GM19455 (cell line): Measurements from ENCODE around the gene A3GALT2.

Source experiments
- ATAC-seq: cut with Tn5 transposase; IDR thresholded peaks from one replicate; pipeline ENCODE4 v1.9.1; 2021; ENCODE audit not compliant: unreplicated experiment

The A3GALT2 gene

DNA sequence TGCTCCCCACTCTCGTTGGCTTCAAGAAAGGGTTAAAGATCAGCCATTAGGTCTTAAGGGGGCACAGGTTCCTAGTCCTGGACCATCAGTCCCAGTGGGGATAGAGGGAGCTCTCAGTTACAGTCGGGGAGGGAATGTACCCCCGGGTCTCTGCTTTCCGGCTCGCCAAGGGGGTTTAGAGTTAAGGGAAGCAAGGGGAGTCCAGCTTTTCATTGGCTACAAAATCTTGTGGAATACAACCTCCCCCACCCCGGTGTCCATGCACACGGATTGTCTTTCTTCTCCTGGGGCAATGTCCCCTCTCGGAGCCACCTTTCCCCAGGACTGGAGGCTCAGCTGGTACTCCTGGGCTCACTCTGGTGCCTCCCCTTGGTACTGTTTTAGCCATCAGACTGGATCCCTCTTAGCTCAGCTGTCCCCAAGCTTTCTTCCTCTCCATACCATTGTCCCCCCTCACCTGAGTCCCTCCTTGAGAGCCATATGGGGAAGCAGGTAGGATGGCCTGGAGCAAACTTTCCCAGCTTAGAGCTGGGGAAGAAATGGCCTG is at the start of gene A3GALT2:
Gene A3GALT2 (minus strand): TSS at position 480 of the 547 bp plus-strand sequence. CDS start 0 bp downstream, at position 480.
- no peak for ATAC-seq

DNA sequence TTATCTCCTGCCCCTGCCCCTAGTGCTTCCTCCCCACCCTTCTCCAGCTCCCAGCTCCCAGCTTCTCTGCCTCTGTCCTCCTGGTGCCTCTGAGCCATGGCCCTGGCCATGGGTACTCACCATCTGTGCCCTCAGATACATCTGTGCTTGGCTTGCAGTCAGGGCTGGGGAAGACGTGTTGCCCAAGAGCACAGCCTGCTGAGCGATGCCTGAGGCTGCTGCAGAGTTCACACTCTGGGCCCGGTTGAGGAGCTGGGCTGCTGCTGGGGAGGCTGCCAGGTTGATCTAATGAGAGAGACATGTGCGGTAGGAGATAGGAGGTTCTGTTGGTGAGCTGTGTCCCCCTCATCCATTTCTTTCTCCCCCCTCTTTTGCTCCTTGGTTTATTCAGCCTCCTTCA is 49.4 kb upstream of the A3GALT2 start:
- no peak for ATAC-seq

DNA sequence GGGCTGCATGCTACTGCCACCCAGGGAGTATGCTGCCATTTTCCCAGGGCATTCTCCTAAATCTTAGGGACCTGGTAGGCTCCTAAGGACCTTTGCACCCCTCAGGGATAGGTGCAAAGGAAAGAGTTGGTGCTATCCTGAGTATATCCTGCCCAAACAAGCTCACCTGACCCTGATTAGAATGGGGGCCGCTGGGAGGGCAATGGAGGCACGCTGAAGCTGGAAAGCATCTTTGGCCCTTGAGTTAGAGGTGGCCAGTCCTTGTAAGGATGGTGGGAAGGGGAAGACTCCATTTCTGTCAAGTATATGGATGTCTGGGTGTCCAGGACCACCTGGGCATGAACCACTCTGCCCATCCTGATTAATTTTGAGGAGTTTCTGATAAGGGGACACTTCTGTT is 48.9 kb upstream of the A3GALT2 start:
- no peak for ATAC-seq

DNA sequence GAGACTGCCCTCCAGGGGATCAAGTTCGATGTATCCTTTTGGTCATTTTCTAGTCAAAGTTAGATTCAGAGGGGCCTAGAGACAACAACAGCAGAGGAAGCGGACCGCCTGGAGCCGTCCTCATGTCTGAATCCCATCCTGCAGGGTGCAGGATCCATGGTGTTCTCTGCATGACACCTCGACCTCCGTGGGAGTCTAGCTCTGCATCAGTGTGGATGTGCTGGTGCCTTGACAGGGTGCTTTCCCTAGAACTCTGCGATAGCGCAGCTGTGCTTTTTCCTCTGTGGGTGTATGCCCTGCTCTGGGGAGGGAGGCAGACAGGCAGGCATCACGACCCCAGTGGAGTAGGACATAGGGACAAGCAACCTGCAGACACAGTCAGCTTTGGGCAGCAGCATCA is 48.2 kb upstream of the A3GALT2 start:
- no peak for ATAC-seq

DNA sequence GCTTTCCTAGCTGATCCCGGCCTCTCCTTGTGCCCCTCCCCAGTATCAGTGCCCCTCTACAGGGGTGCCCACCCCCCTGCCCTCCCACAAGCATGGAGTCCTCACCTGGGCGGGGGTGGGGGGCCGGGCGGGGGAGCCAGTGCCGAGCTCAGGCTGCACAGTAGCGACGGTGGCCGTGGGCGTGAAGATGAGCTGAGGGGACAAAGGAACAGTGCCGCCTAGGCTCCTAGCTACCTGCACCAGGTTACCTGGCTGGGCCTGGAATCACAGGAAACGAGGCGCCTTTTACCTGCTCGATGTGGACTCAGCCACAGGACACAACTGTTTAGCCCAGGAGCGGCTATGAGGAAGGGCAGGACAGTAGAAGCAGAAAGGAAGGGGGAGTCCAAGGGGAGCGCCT is 47.5 kb upstream of the A3GALT2 start:
- no peak for ATAC-seq

DNA sequence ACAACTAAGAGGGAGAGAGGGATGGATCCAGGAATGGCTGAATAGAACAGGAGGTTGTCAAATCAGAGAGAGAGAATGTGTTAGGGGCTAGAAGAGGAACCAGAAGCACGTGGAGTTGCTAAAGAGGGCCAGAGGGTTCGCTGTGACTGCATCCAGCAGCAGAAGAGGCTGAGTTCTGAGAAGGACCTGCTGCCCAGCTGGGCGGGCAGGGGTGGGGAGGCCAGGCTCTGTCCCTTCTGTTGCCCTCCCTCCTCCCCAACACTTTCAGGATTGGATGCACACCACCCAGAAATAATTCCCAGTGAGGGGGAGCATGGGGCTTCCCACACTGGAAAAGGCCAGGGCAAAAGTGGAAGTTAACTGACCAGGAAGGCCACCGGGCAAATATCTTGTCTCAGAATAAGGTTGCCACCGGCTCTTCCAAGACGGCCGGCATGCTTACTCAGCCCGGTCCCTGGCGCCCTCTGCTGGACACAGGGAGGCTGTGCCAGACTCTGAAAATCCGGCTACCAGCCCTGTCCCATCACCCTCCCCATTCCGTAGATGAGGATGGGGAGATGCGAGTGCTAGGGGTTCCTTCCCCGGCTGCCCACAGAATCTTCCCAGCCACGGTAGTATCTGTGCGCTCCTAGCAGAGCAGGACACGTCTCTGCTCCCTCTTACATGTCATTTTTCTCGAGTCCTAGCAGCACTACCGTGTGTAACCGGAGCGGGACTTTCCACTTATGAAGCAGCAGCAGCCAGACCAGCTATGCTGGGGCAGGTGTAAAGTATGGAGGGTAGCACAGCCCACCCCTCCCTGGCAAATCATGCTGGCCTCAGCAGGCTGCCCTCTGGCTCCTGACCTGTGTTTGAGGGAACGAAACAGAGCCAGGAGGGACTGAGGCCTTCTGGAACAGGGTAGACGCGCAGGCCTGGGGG is 46.8 kb upstream of the A3GALT2 start:
- ATAC-seq = no peak

DNA sequence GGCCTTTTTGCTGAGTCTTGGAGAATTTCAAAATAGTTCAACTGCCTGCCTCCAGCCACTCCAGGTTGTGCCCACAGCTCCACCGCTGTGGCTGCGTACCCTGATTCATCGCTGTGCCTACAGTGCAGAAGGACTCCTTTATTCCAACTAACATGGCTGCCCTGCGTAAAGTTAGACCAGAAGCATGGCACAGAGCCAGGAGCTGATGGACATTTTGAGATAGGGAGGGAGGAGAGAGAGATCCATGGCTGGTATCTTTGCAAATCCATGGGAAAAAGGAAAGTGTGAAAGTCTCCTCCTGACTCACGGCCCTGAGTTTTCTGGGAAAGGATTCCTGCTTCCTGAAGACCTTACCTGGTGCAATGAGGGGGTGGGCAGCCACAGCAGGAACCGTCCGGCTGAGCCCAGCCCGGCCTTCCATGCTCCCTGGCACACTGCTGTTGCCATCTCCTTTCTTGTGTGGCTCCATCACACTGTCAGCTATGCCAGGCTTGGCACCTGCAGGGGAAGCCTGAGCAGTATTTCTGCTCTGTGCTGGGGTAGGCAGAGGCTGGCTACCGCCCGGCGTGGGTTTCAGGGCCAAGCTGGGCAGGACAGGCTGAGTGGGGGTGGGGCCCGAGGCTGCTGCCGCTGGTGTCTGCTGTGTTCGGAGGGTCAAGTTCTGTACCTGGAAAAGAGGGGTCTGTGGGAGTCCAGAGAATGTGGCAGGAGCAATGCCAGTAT is 46.0 kb upstream of the A3GALT2 start:
- ATAC-seq = no peak

DNA sequence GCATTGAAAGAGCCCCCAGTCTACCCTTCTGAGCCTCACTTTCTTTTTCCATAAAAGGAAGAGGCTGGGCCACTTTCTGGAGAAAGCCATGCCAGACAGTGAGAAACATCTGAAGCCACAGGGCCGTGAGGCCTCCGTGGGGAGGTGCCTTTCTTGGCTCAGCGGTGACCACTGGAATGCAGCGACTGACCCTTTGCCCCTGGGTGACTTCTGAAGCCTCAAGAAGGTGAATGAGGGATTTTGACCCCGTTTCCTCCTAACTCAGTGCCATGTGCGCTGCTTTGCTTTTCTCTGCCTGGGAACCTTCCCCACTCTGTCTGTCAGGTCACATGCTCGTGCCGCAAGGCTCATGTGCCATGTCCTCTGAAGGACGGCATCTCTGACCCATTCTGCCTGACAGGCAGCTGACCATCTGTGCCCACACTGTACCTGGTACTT is 44.7 kb upstream of the A3GALT2 start:
- ATAC-seq = no peak

DNA sequence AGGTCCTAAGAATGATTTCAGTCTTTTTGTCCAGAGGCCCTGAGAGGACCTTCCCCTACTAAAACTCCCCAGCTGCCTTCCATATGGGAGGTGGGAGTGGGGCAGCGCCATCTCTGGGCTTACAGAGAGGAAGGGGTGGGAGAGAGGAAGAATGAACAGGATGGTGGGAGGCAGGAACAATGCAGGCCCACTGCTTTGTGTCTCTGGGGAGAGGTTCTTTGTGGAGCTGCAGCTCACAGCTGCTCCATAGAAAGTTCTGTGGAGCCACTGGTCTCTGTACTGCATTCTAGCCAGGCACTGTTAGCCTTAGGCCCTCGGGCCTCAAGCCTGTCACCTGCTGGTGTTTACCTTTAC is 43.6 kb upstream of the A3GALT2 start:
- no peak for ATAC-seq

DNA sequence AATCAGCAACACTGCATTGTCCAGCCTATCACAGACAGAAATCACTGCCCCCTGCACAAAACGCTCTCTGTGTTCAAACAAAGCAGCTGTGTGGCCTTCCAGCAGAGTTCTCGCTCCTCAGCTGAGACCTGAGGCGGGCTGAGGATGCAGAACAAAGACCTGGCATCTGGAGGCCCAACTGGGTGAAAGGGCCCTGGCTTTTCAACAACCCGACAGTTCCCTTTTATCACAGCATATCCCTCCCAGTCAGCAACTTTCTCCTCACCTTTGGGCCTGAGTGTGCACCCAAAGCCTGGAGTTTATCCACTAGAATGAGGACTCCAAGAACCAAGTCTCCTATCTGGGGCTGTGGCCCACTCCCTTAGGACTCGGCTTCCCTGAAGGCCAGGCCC is 42.6 kb upstream of the A3GALT2 start:
- ATAC-seq = no peak

DNA sequence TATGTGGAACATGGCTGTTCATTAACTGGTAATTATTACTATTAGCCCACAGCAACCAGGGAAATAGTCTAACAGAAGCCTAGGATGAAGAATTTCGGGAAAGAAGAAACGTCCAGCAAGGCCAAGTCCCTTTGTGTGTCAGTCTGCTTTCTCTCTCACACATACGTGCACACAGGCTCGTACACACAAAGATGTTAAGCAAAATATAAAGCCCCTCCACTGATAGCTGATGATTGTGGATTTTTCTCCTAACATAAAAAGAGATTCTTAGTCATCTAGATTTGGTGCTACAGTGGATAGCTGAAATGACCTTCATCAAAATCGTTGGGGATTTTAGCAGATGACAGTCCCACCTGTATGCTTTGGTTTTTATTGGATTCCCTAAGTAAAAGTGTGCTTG is 42.1 kb upstream of the A3GALT2 start:
- no peak for ATAC-seq

DNA sequence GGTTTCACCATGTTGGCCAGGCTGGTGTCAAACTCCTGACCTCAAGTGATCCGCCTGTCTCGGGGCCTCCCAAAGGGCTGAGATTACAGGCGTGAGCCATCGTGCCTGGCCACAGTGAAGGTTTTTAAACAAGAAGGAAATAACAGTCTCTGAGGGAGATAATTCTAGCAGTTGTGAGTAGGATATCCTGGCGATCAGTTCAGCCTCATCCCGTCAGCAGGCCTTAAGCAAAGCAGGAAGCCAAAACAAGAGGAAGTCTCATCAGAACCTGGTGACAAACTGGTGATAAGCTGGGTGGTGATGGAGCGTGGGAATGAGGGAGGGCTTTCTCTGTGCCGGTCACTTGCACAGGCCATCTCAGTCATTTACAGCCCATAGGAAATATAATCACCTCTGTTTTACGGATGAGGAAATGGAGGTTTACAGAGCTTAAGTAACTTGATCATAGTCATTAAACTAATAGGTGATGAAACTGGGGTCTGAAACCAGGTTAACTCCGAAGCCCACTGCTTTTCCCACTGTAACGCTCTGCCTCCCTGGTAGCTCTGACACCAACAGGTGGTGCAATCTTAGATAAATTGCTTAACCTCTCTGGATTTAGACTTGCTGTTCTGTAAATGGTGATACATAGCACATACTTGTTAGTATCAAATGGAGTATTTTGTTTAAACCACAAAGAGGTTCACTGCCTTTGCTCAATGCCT is 40.8 kb upstream of the A3GALT2 start:
- no peak for ATAC-seq

DNA sequence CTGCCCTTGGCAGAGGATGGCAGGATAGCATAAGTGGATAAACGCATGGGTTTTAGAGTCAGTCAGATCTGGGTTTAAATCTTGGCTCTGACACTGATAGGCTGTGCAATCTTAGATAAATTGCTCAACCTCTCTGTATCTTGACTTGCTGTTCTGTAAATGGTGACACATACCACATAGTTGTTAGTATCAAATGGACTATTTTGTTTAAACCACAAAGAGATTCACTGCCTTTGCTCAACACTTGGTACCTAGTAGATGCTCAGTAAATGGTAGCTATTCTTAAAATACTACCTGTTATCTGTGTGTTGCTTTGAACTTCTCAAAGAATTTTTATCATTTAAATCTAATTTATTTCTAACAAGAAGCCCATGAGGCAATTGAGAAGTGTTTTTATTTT is 39.5 kb upstream of the A3GALT2 start:
- no peak for ATAC-seq

DNA sequence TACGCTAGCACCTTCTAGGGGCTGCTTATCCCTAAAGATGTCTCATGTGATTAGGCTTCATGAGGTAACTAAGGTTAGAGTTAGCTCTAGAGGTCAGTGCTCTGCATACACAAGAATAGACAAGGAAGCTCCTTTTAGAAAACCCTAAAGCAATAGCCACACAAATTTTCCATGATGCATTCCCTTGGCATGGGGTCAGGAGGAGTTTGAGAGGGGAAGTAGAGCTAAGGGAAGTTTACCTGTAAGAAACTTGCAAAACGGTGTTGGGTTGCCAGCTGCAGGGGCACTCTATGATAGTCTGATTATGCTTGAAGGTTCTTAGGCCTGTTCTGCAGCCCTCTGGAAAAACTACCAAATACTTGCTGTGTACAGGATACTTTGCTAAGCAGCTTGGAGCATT is 39.0 kb upstream of the A3GALT2 start:
- ATAC-seq = no peak

DNA sequence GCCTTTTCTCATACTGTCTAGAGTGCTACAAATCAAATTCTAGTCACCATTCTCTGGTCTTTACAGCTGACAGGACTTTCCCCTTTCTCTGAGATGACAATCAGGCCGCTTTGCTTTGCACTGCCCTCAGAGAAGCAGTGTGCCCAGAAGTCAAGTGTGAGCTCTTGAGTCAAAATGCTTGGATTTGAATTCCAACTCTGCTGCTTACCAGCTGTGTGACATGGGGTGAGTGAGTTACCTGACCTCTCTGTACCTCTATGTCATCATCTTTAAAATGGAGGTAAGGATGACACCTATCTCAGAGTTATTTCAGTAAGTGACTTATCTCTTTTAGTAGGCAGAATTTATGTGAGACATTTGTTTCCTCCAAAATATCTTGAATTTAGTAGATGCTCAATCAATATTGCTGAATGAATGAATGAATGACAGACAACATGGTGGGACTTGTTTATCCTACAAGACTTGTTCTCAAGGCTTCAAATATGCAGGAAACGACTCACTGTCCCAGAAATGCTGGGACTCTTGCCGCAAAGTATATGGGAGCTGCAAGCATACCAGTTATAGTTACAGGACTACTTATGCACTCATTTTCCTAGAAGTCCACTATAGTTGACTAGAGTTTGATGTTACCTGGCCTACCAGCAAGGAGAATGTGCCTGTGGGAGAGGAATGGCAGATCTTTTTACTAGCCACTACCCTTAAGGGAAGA is 38.1 kb upstream of the A3GALT2 start:
- no peak for ATAC-seq

DNA sequence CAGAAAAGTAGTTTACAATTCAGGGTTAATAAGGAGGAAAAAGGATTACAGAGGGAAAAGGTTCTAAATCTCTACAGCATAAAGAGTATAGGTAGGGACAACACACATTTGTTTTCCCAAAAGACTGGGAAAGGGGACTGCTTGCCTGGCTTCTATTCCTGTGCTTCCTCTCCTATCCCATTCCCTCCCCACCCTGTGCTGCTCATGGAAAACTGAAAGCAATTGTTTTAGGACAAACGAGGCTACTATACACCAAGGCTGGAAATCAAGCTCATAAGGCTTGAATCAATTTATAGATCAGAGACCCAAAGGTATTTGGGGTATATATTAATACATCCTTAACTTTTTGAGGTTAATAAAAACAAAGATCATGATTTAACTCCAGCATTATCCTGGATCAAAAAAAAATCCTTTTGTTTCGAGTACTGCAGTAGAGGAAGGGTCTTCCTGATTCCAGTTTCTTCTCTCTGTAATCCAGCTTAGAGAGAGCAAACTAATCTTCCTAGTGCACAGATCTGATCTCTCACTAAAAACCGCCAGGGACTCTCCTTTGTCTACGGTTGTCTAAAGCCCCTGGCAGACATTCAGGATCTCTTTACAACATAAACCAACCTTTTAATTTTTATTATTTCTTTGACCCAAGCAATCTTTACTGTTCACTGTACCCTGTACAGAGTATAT is 37.4 kb upstream of the A3GALT2 start:
- no peak for ATAC-seq

DNA sequence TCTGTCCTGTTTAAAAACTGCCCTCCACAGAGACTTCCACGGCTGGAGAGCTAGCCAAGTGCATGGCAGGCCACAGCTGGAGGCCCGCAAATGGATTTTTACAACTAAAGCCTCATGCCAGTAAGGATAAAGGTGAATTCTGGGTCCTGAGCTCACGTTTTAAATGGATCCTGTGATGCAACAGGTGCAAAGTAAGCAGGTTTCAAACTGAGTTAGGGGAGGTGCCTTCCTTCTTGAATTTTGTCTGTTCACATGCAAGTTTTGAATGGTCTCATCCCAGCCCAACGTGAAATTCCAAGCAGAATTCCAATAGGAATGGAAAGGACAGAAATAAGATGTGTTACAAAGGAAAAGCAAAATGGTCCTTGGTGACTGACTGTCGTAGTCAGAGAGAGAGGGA is 36.2 kb upstream of the A3GALT2 start:
- ATAC-seq = no peak

DNA sequence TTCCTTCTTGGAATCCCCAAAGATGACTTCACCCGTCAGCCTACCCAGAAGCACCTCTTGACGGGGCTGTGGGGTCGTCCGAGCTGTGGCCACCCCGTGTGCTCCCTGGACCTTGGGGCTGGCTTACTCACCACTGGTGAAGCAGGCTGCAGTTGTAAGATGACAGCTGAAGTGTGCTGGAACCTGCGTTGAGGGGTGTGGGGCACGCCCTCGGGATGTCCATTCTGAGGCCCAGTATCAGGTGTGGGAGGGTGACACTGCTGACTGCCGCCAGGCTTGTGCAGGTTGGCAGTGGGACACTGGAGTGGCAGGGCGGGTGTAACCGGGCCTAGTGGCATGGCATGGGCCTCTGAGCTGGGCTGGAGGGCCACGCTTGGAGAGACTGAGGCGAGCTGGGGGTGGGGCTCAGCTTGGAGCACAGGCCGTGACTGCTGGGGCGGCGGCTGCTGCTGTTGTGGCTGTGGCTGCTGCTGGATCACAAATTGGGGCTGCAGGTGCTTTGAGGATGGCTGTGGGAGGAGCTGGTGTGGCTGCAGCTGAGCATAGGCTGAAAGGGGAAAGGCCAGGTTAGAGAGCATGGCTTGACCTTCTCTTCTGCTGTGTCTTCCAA is 33.9 kb upstream of the A3GALT2 start:
- no peak for ATAC-seq

DNA sequence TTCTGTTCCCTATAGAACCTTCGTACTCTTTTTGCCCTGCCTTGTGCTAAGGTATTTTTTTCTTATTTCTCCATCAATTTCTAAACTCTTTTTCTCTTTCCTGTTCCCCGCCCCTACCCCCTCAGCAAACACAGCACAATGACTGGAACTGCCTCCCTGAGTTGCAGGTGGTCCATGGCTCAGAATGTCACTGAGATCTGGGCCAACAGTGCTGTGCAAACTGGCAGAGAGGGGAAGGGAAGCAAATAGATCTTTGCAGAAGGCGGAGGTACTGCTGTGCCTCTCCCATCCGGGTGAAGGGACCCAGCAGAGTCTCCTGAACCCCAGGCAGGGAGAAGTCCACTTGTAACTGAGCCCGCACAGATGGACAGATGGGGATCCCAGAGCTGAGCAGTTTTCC is 32.6 kb upstream of the A3GALT2 start:
- ATAC-seq = no peak

DNA sequence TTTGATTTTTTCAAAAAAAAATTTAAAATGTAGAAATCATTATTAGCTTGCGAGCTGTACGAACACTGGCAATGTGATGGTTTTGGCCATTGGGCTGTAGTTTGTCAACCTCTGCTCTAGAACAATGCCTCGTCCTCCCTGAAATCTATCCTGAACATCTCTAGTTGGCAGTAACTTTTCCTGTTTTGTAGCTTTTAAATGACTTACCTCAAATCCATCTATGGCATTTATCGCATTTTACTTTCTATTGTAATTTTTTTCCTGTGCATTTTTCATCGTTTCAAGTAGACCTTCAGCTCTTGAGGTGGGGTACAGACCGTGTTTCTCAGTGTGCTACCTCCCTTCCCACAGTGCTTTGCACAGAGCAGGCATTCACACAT is 30.4 kb upstream of the A3GALT2 start:
- no peak for ATAC-seq
